GM12801 (cell line): ENCODE measurements around the gene FAM13C.

Experiments used
- CTCF ChIP-seq: IDR thresholded peaks from one replicate; pipeline ENCODE4 v1.5.1; 2011; ENCODE audit warnings: control low read depth; ENCODE audit not compliant: insufficient read length; ENCODE audit errors: extremely low read depth

FAM13C gene

GRCh38 chr10:59302381-59302780 lies 60.0 kb downstream of the FAM13C start:
- no peak for TF ChIP-seq CTCF

- TF ChIP-seq CTCF = no peak
These were observed 61.1 kb downstream of the FAM13C start for GRCh38 chr10:59301067-59301754.

GRCh38 chr10:59300386-59300785 lies 62.0 kb downstream of the FAM13C start:
- TF ChIP-seq CTCF = no peak

- TF ChIP-seq CTCF = no peak
These were observed 62.4 kb downstream of the FAM13C start for GRCh38 chr10:59299933-59300332.

GRCh38 chr10:59290448-59290847 lies 71.9 kb downstream of the FAM13C start:
- TF ChIP-seq CTCF = no peak

GRCh38 chr10:59289853-59290252 lies 72.5 kb downstream of the FAM13C start:
- TF ChIP-seq CTCF = no peak

- TF ChIP-seq CTCF = no peak
These were observed 74.6 kb downstream of the FAM13C start for GRCh38 chr10:59287587-59288255.
